HG02973 (cell line): ENCODE measurements around the gene LRRC8D.
"Not testable (repeated sequence)": the region's sequence is repeated elsewhere in the genome, so short reads cannot be mapped to it uniquely, and the experiment has no call there.

Source experiments
- ATAC-seq: cut with Tn5 transposase; IDR thresholded peaks from one replicate; pipeline ENCODE4 v1.9.1; 2021; ENCODE audit warnings: moderate library complexity; ENCODE audit not compliant: unreplicated experiment

Gene LRRC8D

DNA sequence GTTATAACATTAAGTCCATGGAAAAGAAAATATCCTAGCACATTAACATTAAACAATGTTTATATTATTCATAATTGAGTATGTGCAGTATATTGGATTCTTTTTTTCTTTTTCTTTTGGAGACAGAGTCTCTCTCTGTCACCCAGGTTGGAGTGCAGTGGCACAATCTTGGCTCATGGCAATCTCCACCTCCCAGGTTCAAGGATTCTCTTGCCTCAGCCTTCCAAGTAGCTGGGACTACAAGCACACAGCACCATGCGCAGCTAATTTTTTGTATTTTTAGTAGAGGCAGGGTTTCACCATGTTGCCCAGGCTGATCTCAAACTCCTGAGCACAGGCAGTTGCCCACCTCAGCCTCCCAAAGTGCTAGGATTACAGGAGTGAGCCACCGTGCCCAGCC, 162.0 kb downstream of the LRRC8D start:
- not testable (repeated sequence) for ATAC-seq

DNA sequence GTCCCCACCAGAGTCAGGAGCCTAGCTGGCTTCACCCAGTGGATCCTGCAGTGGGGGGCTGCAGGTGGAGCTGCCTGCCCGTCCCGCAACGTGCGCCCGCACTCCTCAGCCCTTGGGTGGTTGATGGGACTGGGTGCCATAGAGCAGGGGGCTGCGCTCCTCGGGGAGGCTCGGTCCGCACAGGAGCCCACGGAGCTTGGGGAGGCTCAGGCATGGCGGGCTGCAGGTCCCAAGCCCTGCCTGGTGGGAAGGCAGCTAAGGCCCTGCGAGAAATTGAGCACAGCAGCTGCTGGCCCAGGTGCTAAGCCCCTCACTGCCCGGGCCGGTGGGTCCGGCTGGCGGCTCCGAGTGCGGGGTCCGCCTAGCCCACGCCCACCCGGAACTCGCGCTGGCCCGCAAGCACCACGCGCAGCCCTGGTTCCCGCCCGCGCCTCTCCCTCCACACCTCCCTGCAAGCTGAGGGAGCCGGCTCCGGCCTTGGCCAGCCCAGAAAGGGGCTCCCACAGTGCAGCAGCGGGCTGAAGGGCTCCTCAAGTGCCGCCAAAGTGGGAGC, 163.8 kb downstream of the LRRC8D start:
- ATAC-seq, result not testable (repeated sequence)

- no peak for ATAC-seq
Measured at GRCh38 chr1:89986020-89986419, 165.2 kb downstream of the LRRC8D start.
